Choroid plexus epithelial cell (primary cell): ENCODE measurements around the gene FCGR3B.
"Not testable (repeated sequence)": the region's sequence is repeated elsewhere in the genome, so short reads cannot be mapped to it uniquely, and the experiment has no call there.

Experiments
- DNase-seq: peaks from one replicate; pipeline ENCODE4 v3.0.0-alpha.2; 2010; ENCODE audit warnings: low read depth
- H3K4me3 ChIP-seq: 2 replicates; pipeline ENCODE4 v1.5.1; 2011; ENCODE audit warnings: low read depth, mild to moderate bottlenecking, control low read depth, low read length, moderate library complexity
- CTCF ChIP-seq: conservative IDR thresholded peaks from 2 replicates; pipeline ENCODE4 v1.5.1; 2011; ENCODE audit warnings: low read depth, mild to moderate bottlenecking, control low read depth, inconsistent platforms, low read length, moderate library complexity

The FCGR3B gene

GRCh38 chr1:161653971-161654370 lies 23.0 kb upstream of the FCGR3B start:
- DNase-seq, H3K4me3 ChIP-seq: not testable (repeated sequence)

- not testable (repeated sequence) for DNase-seq, H3K4me3 ChIP-seq
Measured at GRCh38 chr1:161653541-161653940, 22.6 kb upstream of the FCGR3B start.

- peak; percentile 66 for DNase-seq
- peak; percentile 51 for TF ChIP-seq CTCF
- not testable (repeated sequence) for H3K4me3 ChIP-seq
Measured at GRCh38 chr1:161647507-161648360, 16.8 kb upstream of the FCGR3B start.

- not testable (repeated sequence) for DNase-seq, H3K4me3 ChIP-seq
Measured at GRCh38 chr1:161644855-161645254, 13.9 kb upstream of the FCGR3B start.

GRCh38 chr1:161643481-161644208 lies 12.7 kb upstream of the FCGR3B start:
- not testable (repeated sequence) for DNase-seq, H3K4me3 ChIP-seq

GRCh38 chr1:161642697-161643096 lies 11.7 kb upstream of the FCGR3B start:
- not testable (repeated sequence) for H3K4me3 ChIP-seq
- DNase-seq = peak; percentile 48

GRCh38 chr1:161639203-161639602 lies 8.2 kb upstream of the FCGR3B start:
- DNase-seq, H3K4me3 ChIP-seq: not testable (repeated sequence)

GRCh38 chr1:161638251-161638993 lies 7.4 kb upstream of the FCGR3B start:
- not testable (repeated sequence) for DNase-seq

GRCh38 chr1:161636976-161637375 lies 6.0 kb upstream of the FCGR3B start:
- DNase-seq, H3K4me3 ChIP-seq: not testable (repeated sequence)

More at GRCh38 chr1:161638251-161638993, 7.4 kb upstream of the FCGR3B start:
- not testable (repeated sequence) for H3K4me3 ChIP-seq

GRCh38 chr1:161636189-161636782 lies 5.3 kb upstream of the FCGR3B start:
- DNase-seq, H3K4me3 ChIP-seq: not testable (repeated sequence)

- DNase-seq, H3K4me3 ChIP-seq: not testable (repeated sequence)
Measured at GRCh38 chr1:161634993-161635392, 4.0 kb upstream of the FCGR3B start.

- H3K4me3 ChIP-seq, DNase-seq: not testable (repeated sequence)
Measured at GRCh38 chr1:161630128-161630742, 741 bp downstream of the FCGR3B start.

- not testable (repeated sequence) for H3K4me3 ChIP-seq, DNase-seq
Measured at GRCh38 chr1:161626445-161627146, 4.4 kb downstream of the FCGR3B start.

- not testable (repeated sequence) for H3K4me3 ChIP-seq, DNase-seq
Measured at GRCh38 chr1:161624605-161625004, 6.4 kb downstream of the FCGR3B start.

- not testable (repeated sequence) for DNase-seq, H3K4me3 ChIP-seq
Measured at GRCh38 chr1:161623401-161624051, 7.5 kb downstream of the FCGR3B start.

- not testable (repeated sequence) for DNase-seq, H3K4me3 ChIP-seq
Measured at GRCh38 chr1:161622054-161622453, 8.9 kb downstream of the FCGR3B start.
